ENCODE results near the gene PHETA1. TPM values are rescaled to one million over a fixed set of nuclear protein-coding genes. Genes with fewer than 3 reads are reported as not detected.

PHETA1 gene
- total and polyA plus RNA-seq, 2 experiments from 2014 or later: 5.3 to 12.9 TPM

DNA sequence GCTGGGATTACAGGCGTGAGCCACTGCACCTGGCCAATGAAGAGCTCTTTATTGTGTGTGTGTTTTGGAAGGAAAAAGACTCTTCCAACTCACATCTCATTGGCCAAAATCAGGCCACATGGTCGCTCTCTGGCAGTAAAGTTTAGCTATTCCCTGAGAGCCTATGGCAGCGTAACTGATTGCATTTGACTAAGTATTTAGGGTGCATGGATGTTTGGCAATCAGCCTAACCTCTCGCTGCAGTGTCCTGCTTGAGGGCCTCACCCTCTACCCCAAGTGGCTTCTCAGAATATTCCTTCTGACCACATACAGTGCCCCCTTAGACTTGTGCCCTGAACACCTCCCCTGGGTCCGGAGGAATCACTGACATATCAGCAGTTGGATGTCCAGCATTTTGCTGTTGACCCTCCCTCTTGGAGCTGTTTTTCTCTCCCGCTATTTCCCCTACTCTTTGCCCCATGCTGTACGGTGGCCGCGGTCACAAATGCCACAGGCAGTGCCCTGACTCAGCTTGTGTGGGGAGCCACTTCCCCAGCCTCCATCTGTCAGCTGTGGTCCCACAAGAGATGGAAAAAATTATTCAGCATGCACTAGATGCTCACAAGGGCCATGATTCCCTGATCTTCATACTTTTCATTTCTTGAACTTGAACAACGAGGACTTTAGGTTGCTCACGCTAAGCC is 9.5 kb downstream of the PHETA1 start:
- Mint-ChIP-seq H3K27me3 (ENCODE audit: insufficient read depth, low read depth, poor library complexity) (peaks cover 2% of the 10 kb centered on the region), H3K36me3 (ENCODE audit: low read depth) (no peaks in the 10 kb centered on the region), H3K4me3 (no peak overlapping the region), H3K9me3 (no peaks in the 10 kb centered on the region), H3K4me1 (no peaks in the 10 kb centered on the region; the same call in 2 of the 3 replicates), H3K27ac (no peak overlapping the region)
- H3K27ac ChIP-seq (ENCODE audit: low read depth): no peak overlapping the region
- no peak overlapping the region for H3K4me2 ChIP-seq
- no peaks in the 10 kb centered on the region for H3K79me2 ChIP-seq (replicated peaks; ENCODE audit: insufficient read depth)
- H3F3A ChIP-seq (replicated peaks; ENCODE audit: low read depth): no peaks in the 10 kb centered on the region
- no peak for ATAC-seq
- no peak overlapping the region for H3K4me3 ChIP-seq
- H2AFZ ChIP-seq: no peak overlapping the region
- no peaks in the 10 kb centered on the region for H3K27me3 ChIP-seq (ENCODE audit: insufficient read depth)
- TF ChIP-seq NANOG (IDR thresholded peaks at IDR 0.05; ENCODE audit: borderline replicate concordance) (no peak), EZH2phosphoT487 (IDR thresholded peaks at IDR 0.05; ENCODE audit: unreplicated experiment) (no peak), JUNB (IDR thresholded peaks at IDR 0.05; ENCODE audit: unreplicated experiment) (no peak)
- TF ChIP-seq, protein P1, sequence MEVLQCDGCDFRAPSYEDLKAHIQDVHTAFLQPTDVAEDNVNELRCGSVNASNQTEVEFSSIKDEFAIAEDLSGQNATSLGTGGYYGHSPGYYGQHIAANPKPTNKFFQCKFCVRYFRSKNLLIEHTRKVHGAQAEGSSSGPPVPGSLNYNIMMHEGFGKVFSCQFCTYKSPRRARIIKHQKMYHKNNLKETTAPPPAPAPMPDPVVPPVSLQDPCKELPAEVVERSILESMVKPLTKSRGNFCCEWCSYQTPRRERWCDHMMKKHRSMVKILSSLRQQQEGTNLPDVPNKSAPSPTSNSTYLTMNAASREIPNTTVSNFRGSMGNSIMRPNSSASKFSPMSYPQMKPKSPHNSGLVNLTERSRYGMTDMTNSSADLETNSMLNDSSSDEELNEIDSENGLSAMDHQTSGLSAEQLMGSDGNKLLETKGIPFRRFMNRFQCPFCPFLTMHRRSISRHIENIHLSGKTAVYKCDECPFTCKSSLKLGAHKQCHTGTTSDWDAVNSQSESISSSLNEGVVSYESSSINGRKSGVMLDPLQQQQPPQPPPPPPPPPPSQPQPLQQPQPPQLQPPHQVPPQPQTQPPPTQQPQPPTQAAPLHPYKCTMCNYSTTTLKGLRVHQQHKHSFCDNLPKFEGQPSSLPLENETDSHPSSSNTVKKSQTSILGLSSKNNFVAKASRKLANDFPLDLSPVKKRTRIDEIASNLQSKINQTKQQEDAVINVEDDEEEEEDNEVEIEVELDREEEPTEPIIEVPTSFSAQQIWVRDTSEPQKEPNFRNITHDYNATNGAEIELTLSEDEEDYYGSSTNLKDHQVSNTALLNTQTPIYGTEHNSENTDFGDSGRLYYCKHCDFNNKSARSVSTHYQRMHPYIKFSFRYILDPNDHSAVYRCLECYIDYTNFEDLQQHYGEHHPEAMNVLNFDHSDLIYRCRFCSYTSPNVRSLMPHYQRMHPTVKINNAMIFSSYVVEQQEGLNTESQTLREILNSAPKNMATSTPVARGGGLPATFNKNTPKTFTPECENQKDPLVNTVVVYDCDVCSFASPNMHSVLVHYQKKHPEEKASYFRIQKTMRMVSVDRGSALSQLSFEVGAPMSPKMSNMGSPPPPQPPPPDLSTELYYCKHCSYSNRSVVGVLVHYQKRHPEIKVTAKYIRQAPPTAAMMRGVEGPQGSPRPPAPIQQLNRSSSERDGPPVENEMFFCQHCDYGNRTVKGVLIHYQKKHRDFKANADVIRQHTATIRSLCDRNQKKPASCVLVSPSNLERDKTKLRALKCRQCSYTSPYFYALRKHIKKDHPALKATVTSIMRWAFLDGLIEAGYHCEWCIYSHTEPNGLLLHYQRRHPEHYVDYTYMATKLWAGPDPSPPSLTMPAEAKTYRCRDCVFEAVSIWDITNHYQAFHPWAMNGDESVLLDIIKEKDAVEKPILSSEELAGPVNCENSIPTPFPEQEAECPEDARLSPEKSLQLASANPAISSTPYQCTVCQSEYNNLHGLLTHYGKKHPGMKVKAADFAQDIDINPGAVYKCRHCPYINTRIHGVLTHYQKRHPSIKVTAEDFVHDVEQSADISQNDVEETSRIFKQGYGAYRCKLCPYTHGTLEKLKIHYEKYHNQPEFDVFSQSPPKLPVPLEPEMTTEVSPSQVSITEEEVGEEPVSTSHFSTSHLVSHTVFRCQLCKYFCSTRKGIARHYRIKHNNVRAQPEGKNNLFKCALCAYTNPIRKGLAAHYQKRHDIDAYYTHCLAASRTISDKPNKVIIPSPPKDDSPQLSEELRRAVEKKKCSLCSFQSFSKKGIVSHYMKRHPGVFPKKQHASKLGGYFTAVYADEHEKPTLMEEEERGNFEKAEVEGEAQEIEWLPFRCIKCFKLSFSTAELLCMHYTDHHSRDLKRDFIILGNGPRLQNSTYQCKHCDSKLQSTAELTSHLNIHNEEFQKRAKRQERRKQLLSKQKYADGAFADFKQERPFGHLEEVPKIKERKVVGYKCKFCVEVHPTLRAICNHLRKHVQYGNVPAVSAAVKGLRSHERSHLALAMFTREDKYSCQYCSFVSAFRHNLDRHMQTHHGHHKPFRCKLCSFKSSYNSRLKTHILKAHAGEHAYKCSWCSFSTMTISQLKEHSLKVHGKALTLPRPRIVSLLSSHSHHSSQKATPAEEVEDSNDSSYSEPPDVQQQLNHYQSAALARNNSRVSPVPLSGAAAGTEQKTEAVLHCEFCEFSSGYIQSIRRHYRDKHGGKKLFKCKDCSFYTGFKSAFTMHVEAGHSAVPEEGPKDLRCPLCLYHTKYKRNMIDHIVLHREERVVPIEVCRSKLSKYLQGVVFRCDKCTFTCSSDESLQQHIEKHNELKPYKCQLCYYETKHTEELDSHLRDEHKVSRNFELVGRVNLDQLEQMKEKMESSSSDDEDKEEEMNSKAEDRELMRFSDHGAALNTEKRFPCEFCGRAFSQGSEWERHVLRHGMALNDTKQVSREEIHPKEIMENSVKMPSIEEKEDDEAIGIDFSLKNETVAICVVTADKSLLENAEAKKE (CRISPR knock-in tag; IDR thresholded peaks at IDR 0.05): no peak
- no peak for DNase-seq (ENCODE audit: low spot score)
- H3K36me3 ChIP-seq (ENCODE audit: insufficient read depth): no peaks in the 10 kb centered on the region
- no peaks in the 10 kb centered on the region for H3K9me2 ChIP-seq (ENCODE audit: insufficient read depth)
- no peaks in the 10 kb centered on the region for H3K4me1 ChIP-seq (ENCODE audit: insufficient read depth)
- H4K20me1 ChIP-seq (replicated peaks; ENCODE audit: insufficient read depth): no peaks in the 10 kb centered on the region

DNA sequence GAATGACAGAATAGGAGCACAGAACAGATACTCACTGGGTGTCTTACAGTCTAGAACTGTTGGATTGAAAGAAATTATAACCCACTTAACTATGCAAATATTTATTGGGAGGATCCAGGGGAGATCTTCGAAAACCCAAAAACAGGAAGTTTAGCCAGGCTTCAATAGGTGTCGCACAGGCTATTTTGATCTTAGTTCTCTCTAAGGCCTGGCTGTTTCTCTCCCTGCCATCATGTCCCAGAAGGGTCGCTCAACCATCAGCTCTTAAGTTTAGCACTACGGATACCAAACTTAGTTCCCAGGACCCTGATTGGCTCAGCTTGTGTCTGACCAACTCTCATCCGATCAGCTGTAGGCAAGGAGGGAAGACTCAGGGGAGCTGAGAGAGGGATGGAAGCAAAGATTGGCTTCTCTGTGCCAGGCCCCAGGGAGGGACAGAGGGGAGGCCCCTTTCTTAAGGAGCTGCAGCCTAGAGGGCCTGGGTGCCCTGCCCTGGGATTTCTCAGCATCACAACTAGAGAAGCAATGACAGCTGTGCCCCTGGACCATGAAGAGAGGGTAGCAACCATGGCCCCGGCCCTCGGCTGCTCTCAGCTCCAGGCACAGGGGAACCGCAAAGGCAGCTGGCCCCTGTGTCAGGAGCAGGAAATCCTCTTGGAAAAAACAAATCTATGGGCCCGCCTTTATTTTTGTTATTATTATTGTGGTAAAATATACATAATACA is 13.5 kb downstream of the PHETA1 start:
- Histone ChIP-seq H3K4me3 (no peak overlapping the region), H3K4me1 (ENCODE audit: insufficient read depth) (no peaks in the 10 kb centered on the region), H3K27ac (ENCODE audit: low read depth) (no peak overlapping the region), H3F3A (replicated peaks; ENCODE audit: low read depth) (no peaks in the 10 kb centered on the region), H3K36me3 (ENCODE audit: insufficient read depth) (no peaks in the 10 kb centered on the region), H3K9me2 (ENCODE audit: insufficient read depth) (no peaks in the 10 kb centered on the region), H3K27me3 (ENCODE audit: insufficient read depth) (no peaks in the 10 kb centered on the region), H3K79me2 (replicated peaks; ENCODE audit: insufficient read depth) (no peaks in the 10 kb centered on the region), H4K20me1 (replicated peaks; ENCODE audit: insufficient read depth) (no peaks in the 10 kb centered on the region), H3K4me2 (no peak overlapping the region), H2AFZ (no peak overlapping the region)
- Mint-ChIP-seq H3K27ac (no peak overlapping the region), H3K9me3 (no peaks in the 10 kb centered on the region), H3K4me3 (no peak overlapping the region), H3K4me1 (no peaks in the 10 kb centered on the region), H3K36me3 (ENCODE audit: low read depth) (no peaks in the 10 kb centered on the region), H3K27me3 (ENCODE audit: insufficient read depth, low read depth, poor library complexity) (peaks cover 4% of the 10 kb centered on the region)
- no peak for ATAC-seq
- no peak for DNase-seq (ENCODE audit: low spot score)
- TF ChIP-seq, protein P2, sequence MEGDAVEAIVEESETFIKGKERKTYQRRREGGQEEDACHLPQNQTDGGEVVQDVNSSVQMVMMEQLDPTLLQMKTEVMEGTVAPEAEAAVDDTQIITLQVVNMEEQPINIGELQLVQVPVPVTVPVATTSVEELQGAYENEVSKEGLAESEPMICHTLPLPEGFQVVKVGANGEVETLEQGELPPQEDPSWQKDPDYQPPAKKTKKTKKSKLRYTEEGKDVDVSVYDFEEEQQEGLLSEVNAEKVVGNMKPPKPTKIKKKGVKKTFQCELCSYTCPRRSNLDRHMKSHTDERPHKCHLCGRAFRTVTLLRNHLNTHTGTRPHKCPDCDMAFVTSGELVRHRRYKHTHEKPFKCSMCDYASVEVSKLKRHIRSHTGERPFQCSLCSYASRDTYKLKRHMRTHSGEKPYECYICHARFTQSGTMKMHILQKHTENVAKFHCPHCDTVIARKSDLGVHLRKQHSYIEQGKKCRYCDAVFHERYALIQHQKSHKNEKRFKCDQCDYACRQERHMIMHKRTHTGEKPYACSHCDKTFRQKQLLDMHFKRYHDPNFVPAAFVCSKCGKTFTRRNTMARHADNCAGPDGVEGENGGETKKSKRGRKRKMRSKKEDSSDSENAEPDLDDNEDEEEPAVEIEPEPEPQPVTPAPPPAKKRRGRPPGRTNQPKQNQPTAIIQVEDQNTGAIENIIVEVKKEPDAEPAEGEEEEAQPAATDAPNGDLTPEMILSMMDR (conservative IDR thresholded peaks at IDR 0.05; ENCODE audit: low read depth in 2 of 2): no peak
- TF ChIP-seq EZH2 (IDR thresholded peaks at IDR 0.05; ENCODE audit: low read depth, unreplicated experiment) (no peak), ZNF331 (CRISPR knock-in tag; IDR thresholded peaks at IDR 0.05; ENCODE audit: low read depth) (no peak)

Data from GM23338 (cell line).